ENCODE results near the gene GPER1. TPM values are rescaled to one million over a fixed set of nuclear protein-coding genes. Genes with fewer than 3 reads are reported as not detected.

The GPER1 gene
- total RNA-seq, 1 experiment from 2014 or later: not detected

- Histone ChIP-seq H3K36me3 (no peaks in the 10 kb centered on the region), H3K4me3 (no peak overlapping the region), H3K4me1 (peaks cover 8% of the 10 kb centered on the region; the same call in 1 of the 2 replicates), H3K27ac (no peak overlapping the region), H3K27me3 (no peaks in the 10 kb centered on the region), H3K9me3 (replicated peaks) (no peaks in the 10 kb centered on the region)
- no peak for DNase-seq
Observed at GRCh38 chr7:1097120-1097504, 9.2 kb downstream of the GPER1 start.

GRCh38 chr7:1098243-1099153, 10.6 kb downstream of the GPER1 start:
- no peak for DNase-seq
- H3K27me3 ChIP-seq: no peaks in the 10 kb centered on the region
- H3K9me3 ChIP-seq (replicated peaks): no peaks in the 10 kb centered on the region
- no peak overlapping the region for H3K27ac ChIP-seq
- H3K36me3 ChIP-seq: no peaks in the 10 kb centered on the region
- H3K4me1 ChIP-seq: peaks cover 8% of the 10 kb centered on the region; the same call in 1 of the 2 replicates
- no peak overlapping the region for H3K4me3 ChIP-seq

- no peaks in the 10 kb centered on the region for H3K27me3 ChIP-seq
- no peak overlapping the region for H3K27ac ChIP-seq
- peaks cover 8% of the 10 kb centered on the region; the same call in 1 of the 2 replicates for H3K4me1 ChIP-seq
- no peaks in the 10 kb centered on the region for H3K9me3 ChIP-seq (replicated peaks)
- no peaks in the 10 kb centered on the region for H3K36me3 ChIP-seq
- no peak overlapping the region for H3K4me3 ChIP-seq
- no peak for DNase-seq
Observed at GRCh38 chr7:1099154-1099542, 11.2 kb downstream of the GPER1 start.

GRCh38 chr7:1099637-1100036, 11.7 kb downstream of the GPER1 start:
- Histone ChIP-seq H3K27me3 (no peaks in the 10 kb centered on the region), H3K4me3 (no peak overlapping the region), H3K4me1 (peaks cover 10% of the 10 kb centered on the region; the same call in 1 of the 2 replicates), H3K36me3 (no peaks in the 10 kb centered on the region), H3K9me3 (replicated peaks) (no peaks in the 10 kb centered on the region), H3K27ac (no peak overlapping the region)
- no peak for DNase-seq

- peak overlapping the region; percentile 64 for H3K27ac ChIP-seq
- H3K4me1 ChIP-seq: peaks cover 12% of the 10 kb centered on the region; the same call in 1 of the 2 replicates
- H3K27me3 ChIP-seq: no peaks in the 10 kb centered on the region
- no peaks in the 10 kb centered on the region for H3K36me3 ChIP-seq
- no peaks in the 10 kb centered on the region for H3K9me3 ChIP-seq (replicated peaks)
- H3K4me3 ChIP-seq: peak overlapping the region; percentile 41
- DNase-seq: peak; percentile 46 to 64
Observed at GRCh38 chr7:1100386-1100785, 12.5 kb downstream of the GPER1 start.

- Histone ChIP-seq H3K27ac (peak overlapping the region; percentile 64), H3K36me3 (no peaks in the 10 kb centered on the region), H3K4me3 (peak overlapping the region; percentile 41), H3K4me1 (peaks cover 12% of the 10 kb centered on the region; the same call in 1 of the 2 replicates), H3K27me3 (no peaks in the 10 kb centered on the region), H3K9me3 (replicated peaks) (no peaks in the 10 kb centered on the region)
- peak; percentile 59 to 63 for DNase-seq
Observed at GRCh38 chr7:1100834-1101562, 13.1 kb downstream of the GPER1 start.

GRCh38 chr7:1101563-1102431, 13.9 kb downstream of the GPER1 start:
- Histone ChIP-seq H3K9me3 (replicated peaks) (no peaks in the 10 kb centered on the region), H3K4me1 (peaks cover 17% of the 10 kb centered on the region), H3K27me3 (no peaks in the 10 kb centered on the region), H3K36me3 (no peaks in the 10 kb centered on the region), H3K4me3 (no peak overlapping the region), H3K27ac (peak overlapping the region; percentile 64; the same call in 1 of the 2 replicates)
- no peak for DNase-seq

GRCh38 chr7:1103009-1103788, 15.3 kb downstream of the GPER1 start:
- Histone ChIP-seq H3K36me3 (no peaks in the 10 kb centered on the region), H3K9me3 (replicated peaks) (no peaks in the 10 kb centered on the region), H3K27ac (no peak overlapping the region), H3K4me3 (no peak overlapping the region), H3K4me1 (peaks cover 17% of the 10 kb centered on the region), H3K27me3 (no peaks in the 10 kb centered on the region)
- DNase-seq: no peak

GRCh38 chr7:1103789-1104515, 16.0 kb downstream of the GPER1 start:
- H3K27ac ChIP-seq: no peak overlapping the region
- DNase-seq: no peak
- H3K36me3 ChIP-seq: no peaks in the 10 kb centered on the region
- H3K27me3 ChIP-seq: no peaks in the 10 kb centered on the region
- H3K4me1 ChIP-seq: peaks cover 17% of the 10 kb centered on the region
- no peaks in the 10 kb centered on the region for H3K9me3 ChIP-seq (replicated peaks)
- H3K4me3 ChIP-seq: no peak overlapping the region

GRCh38 chr7:1104516-1105179, 16.7 kb downstream of the GPER1 start:
- Histone ChIP-seq H3K27me3 (no peaks in the 10 kb centered on the region), H3K9me3 (replicated peaks) (no peaks in the 10 kb centered on the region), H3K36me3 (no peaks in the 10 kb centered on the region), H3K27ac (no peak overlapping the region), H3K4me3 (no peak overlapping the region), H3K4me1 (peaks cover 17% of the 10 kb centered on the region)
- no peak for DNase-seq

- Histone ChIP-seq H3K4me3 (no peak overlapping the region), H3K4me1 (peaks cover 17% of the 10 kb centered on the region), H3K9me3 (replicated peaks) (no peaks in the 10 kb centered on the region), H3K27ac (no peak overlapping the region), H3K27me3 (no peaks in the 10 kb centered on the region), H3K36me3 (no peaks in the 10 kb centered on the region)
- DNase-seq: no peak
Observed at GRCh38 chr7:1105189-1105588, 17.3 kb downstream of the GPER1 start.

GRCh38 chr7:1106063-1106792, 18.3 kb downstream of the GPER1 start:
- DNase-seq: peak; percentile 33 to 50
- Histone ChIP-seq H3K27ac (no peak overlapping the region), H3K4me1 (peaks cover 12% of the 10 kb centered on the region)

More at GRCh38 chr7:1106063-1106792, 18.3 kb downstream of the GPER1 start:
- Histone ChIP-seq H3K4me3 (no peak overlapping the region), H3K9me3 (replicated peaks) (no peaks in the 10 kb centered on the region), H3K36me3 (no peaks in the 10 kb centered on the region), H3K27me3 (no peaks in the 10 kb centered on the region)

Measured in SJCRH30 (cell line).